ENCODE results near the gene CD6. TPM values are rescaled to one million over a fixed set of nuclear protein-coding genes. Genes with fewer than 3 reads are reported as not detected.

The CD6 gene
- total RNA-seq, 1 experiment from 2014 or later = not detected

GRCh38 chr11:60926500-60926899 is 45.0 kb upstream of the CD6 start:
- H3K9me3 ChIP-seq (ENCODE audit: control insufficient read depth, low read depth, low read length) = no peaks in the 10 kb centered on the region
- no CpG with 5 or more reads among the region's 8 CpGs for WGBS (ENCODE audit: extremely low coverage, insufficient read length, low lambda C conversion rate)
- no peaks in the 10 kb centered on the region for H3K79me2 ChIP-seq (ENCODE audit: insufficient read depth, low read length)
- H3K18ac ChIP-seq (ENCODE audit: insufficient read length, low read depth, low read length) = no peak overlapping the region
- Mint-ChIP-seq H3K36me3 (ENCODE audit: insufficient read depth in 1 of 3, low read depth in 3 of 3) (peaks cover 34 to 61% (median 51%) of the 10 kb centered on the region in 3 experiments; a peak in 6 of 7 replicates), H3K4me1 (peaks cover 16 to 21% of the 10 kb centered on the region in 2 experiments), H3K27me3 (ENCODE audit: low read depth) (peaks cover 7% of the 10 kb centered on the region), H3K4me3 (no peak overlapping the region), H3K27ac (no peak overlapping the region), H3K9me3 (no peaks in the 10 kb centered on the region)
- no peak for TF ChIP-seq CTCF (conservative IDR thresholded peaks at IDR 0.05)
- H2BK120ac ChIP-seq (ENCODE audit: low read depth, low read length, poor library complexity, severe bottlenecking) = no peak overlapping the region
- H2AK5ac ChIP-seq (ENCODE audit: insufficient read length, low read length) = no peak overlapping the region
- H2BK15ac ChIP-seq (ENCODE audit: low read depth, low read length) = no peak overlapping the region
- no peak overlapping the region for H4K8ac ChIP-seq (replicated peaks; ENCODE audit: insufficient read length, low read depth, low read length)
- H3K27me3 ChIP-seq (ENCODE audit: insufficient read depth, low read length) = no peaks in the 10 kb centered on the region
- peaks cover 10% of the 10 kb centered on the region for H3K23me2 ChIP-seq (ENCODE audit: insufficient read length, low read depth, low read length, poor library complexity, severe bottlenecking)
- no peak overlapping the region for H3K56ac ChIP-seq (ENCODE audit: insufficient read length, low read depth, low read length)
- no peak overlapping the region for H2AFZ ChIP-seq (ENCODE audit: low read length)
- H2BK20ac ChIP-seq (ENCODE audit: low read depth, low read length, poor library complexity, severe bottlenecking) = no peak overlapping the region
- no peak for DNase-seq
- peaks cover 2% of the 10 kb centered on the region; the same call in 1 of the 2 replicates for H3K4me1 ChIP-seq (ENCODE audit: insufficient read depth, low read length)
- H4K5ac ChIP-seq (ENCODE audit: insufficient read length, low read depth, low read length) = no peak overlapping the region
- no peak overlapping the region for H3K9ac ChIP-seq (ENCODE audit: extremely low read depth, insufficient read length, low read length)
- H3T11ph ChIP-seq (ENCODE audit: low read length) = no peak overlapping the region
- no peaks in the 10 kb centered on the region for H4K20me1 ChIP-seq (ENCODE audit: control insufficient read depth, insufficient read depth, insufficient read length)
- no peak overlapping the region for H3K14ac ChIP-seq (ENCODE audit: insufficient read depth, low read length)
- H3K4me2 ChIP-seq (ENCODE audit: insufficient read depth, insufficient read length, low read length) = no peak overlapping the region
- no peak overlapping the region for H2BK5ac ChIP-seq (ENCODE audit: insufficient read length, low read length)
- H3K23ac ChIP-seq (ENCODE audit: insufficient read length, low read depth, low read length) = no peak overlapping the region
- H3K79me1 ChIP-seq (ENCODE audit: insufficient read depth, low read depth, low read length, poor library complexity, severe bottlenecking) = no peaks in the 10 kb centered on the region
- no peak overlapping the region for H3K4ac ChIP-seq (ENCODE audit: low read depth, low read length)
- H2BK12ac ChIP-seq (ENCODE audit: insufficient read length, low read depth, low read length) = no peak overlapping the region
- no peak overlapping the region for H3K27ac ChIP-seq (ENCODE audit: insufficient read length, low read depth, low read length)
- H4K91ac ChIP-seq (ENCODE audit: insufficient read length, low read depth, low read length) = no peak overlapping the region

Data from H9 (cell line).